ENCODE results near the gene ATXN7.
A peak's percentile ranks its signal among the peaks of the same experiment; 100 is the strongest.

ATXN7 gene

GRCh38 chr3:63900459-63900858 is 36.8 kb downstream of the ATXN7 start:
- H3K4me3 ChIP-seq (ENCODE audit: low read depth, low read length), result no peak overlapping the region
- no peak for DNase-seq (ENCODE audit: low read depth)
- TF ChIP-seq CTCF (IDR thresholded peaks at IDR 0.05; ENCODE audit: control insufficient read depth, extremely low read depth, insufficient read depth), result no peak

GRCh38 chr3:63905731-63906620 is 42.3 kb downstream of the ATXN7 start:
- DNase-seq (ENCODE audit: low read depth), result no peak
- H3K4me3 ChIP-seq (ENCODE audit: low read depth, low read length), result no peak overlapping the region
- TF ChIP-seq CTCF (IDR thresholded peaks at IDR 0.05; ENCODE audit: control insufficient read depth, extremely low read depth, insufficient read depth), result no peak

GRCh38 chr3:63908081-63908736 is 44.5 kb downstream of the ATXN7 start:
- TF ChIP-seq CTCF (IDR thresholded peaks at IDR 0.05; ENCODE audit: control insufficient read depth, extremely low read depth, insufficient read depth), result peak; percentile 11; the same call in 1 of the 2 replicates
- no peak for DNase-seq (ENCODE audit: low read depth)
- H3K4me3 ChIP-seq (ENCODE audit: low read depth, low read length), result no peak overlapping the region

- no peak overlapping the region for H3K4me3 ChIP-seq (ENCODE audit: low read depth, low read length)
- no peak for DNase-seq (ENCODE audit: low read depth)
- no peak for TF ChIP-seq CTCF (IDR thresholded peaks at IDR 0.05; ENCODE audit: control insufficient read depth, extremely low read depth, insufficient read depth)
Measured at GRCh38 chr3:63908776-63909175, 45.1 kb downstream of the ATXN7 start.

- no peak for DNase-seq (ENCODE audit: low read depth)
- TF ChIP-seq CTCF (IDR thresholded peaks at IDR 0.05; ENCODE audit: control insufficient read depth, extremely low read depth, insufficient read depth), result no peak
- no peak overlapping the region for H3K4me3 ChIP-seq (ENCODE audit: low read depth, low read length)
Measured at GRCh38 chr3:63909431-63909830, 45.8 kb downstream of the ATXN7 start.

- no peak overlapping the region for H3K4me3 ChIP-seq (ENCODE audit: low read depth, low read length)
- DNase-seq (ENCODE audit: low read depth), result no peak
- no peak for TF ChIP-seq CTCF (IDR thresholded peaks at IDR 0.05; ENCODE audit: control insufficient read depth, extremely low read depth, insufficient read depth)
Measured at GRCh38 chr3:63910001-63910400, 46.3 kb downstream of the ATXN7 start.

Measured in LNCaP clone FGC (cell line).